Muscle of leg (tissue), 11 donors: ENCODE data around the gene WWOX. TPM values are rescaled to one million over a fixed set of nuclear protein-coding genes. Genes with fewer than 3 reads are reported as not detected.

Experiments
- DNase-seq: peaks from one replicate; pipeline ENCODE4 v3.0.0; 2013
- H3K27ac ChIP-seq: one replicate; pipeline ENCODE4 v1.5.1; 2013; ENCODE audit warnings: mild to moderate bottlenecking, low read length, control low read depth
- H3K27me3 ChIP-seq: one replicate; pipeline ENCODE4 v1.6.1; 2013; ENCODE audit warnings: low read length; ENCODE audit not compliant: control insufficient read depth, insufficient read depth
- H3K36me3 ChIP-seq: one replicate; pipeline ENCODE4 v1.6.1; 2013; ENCODE audit warnings: low read length; ENCODE audit not compliant: control insufficient read depth, insufficient read depth
- H3K4me1 ChIP-seq: one replicate; pipeline ENCODE4 v1.6.1; 2013; ENCODE audit warnings: low read length; ENCODE audit not compliant: control insufficient read depth, insufficient read depth
- H3K4me3 ChIP-seq: one replicate; pipeline ENCODE4 v1.5.1; 2013; ENCODE audit warnings: low read length, control low read depth
- H3K9me3 ChIP-seq: replicated peaks from 2 replicates; pipeline ENCODE4 v1.6.1; 2013; ENCODE audit warnings: low read depth, low read length; ENCODE audit not compliant: control insufficient read depth
- WGBS: methylation state at CpG from one replicate; pipeline ENCODE4 v1.1.5; 2013; ENCODE audit warnings: missing lambda C conversion rate; ENCODE audit not compliant: insufficient coverage; 5-methylcytosine and 5-hydroxymethylcytosine counted together
- polyA plus RNA-seq, 8 donors: library from polyadenylated mRNA; unstranded; fragments of 120-200 nt; gene quantifications; one replicate each; pipeline versions ENCODE4 v1.2.1 to v1.2.3, GENCODE V29; 2013; ENCODE audit warnings: inconsistent platforms in 1 of 8, low replicate concordance in 1 of 8; ENCODE audit not compliant: insufficient read length in 8 of 8, insufficient read depth in 1 of 8
- total RNA-seq: library from RNA; stranded (reverse); fragments of 120-200 nt; gene quantifications from one replicate; pipeline ENCODE4 v1.2.4, GENCODE V29; 2013

WWOX gene
- total and polyA plus RNA-seq, 9 donors, result 8.1 to 15.8 (median 12.2) TPM

GRCh38 chr16:78161023-78161729 is 61.7 kb downstream of the WWOX start:
- WGBS, result 100% methylated on average over 1 of the region's 5 CpGs
- no peak for DNase-seq
- no peak overlapping the region for H3K27ac ChIP-seq

GRCh38 chr16:78163772-78164670 is 64.6 kb downstream of the WWOX start:
- DNase-seq, result no peak
- 100% methylated on average over 2 of the region's 12 CpGs for WGBS
- H3K27ac ChIP-seq, result no peak overlapping the region
- H3K9me3 ChIP-seq, result peaks cover 4% of the 10 kb centered on the region
- H3K36me3 ChIP-seq, result no peaks in the 10 kb centered on the region
- H3K4me3 ChIP-seq, result no peak overlapping the region
- no peaks in the 10 kb centered on the region for H3K4me1 ChIP-seq
- H3K27me3 ChIP-seq, result no peaks in the 10 kb centered on the region

More at GRCh38 chr16:78161023-78161729, 61.7 kb downstream of the WWOX start:
- no peak overlapping the region for H3K4me3 ChIP-seq
- H3K27me3 ChIP-seq, result no peaks in the 10 kb centered on the region
- peaks cover 4% of the 10 kb centered on the region for H3K9me3 ChIP-seq
- H3K36me3 ChIP-seq, result no peaks in the 10 kb centered on the region
- no peaks in the 10 kb centered on the region for H3K4me1 ChIP-seq

GRCh38 chr16:78170494-78170933 is 71.1 kb downstream of the WWOX start:
- Histone ChIP-seq H3K9me3 (peaks cover 6% of the 10 kb centered on the region), H3K36me3 (no peaks in the 10 kb centered on the region), H3K27ac (no peak overlapping the region), H3K27me3 (no peaks in the 10 kb centered on the region), H3K4me3 (no peak overlapping the region), H3K4me1 (no peaks in the 10 kb centered on the region)
- WGBS, result 63% methylated on average over 2 of the region's 2 CpGs
- no peak for DNase-seq

- WGBS, result 100% methylated on average over 2 of the region's 3 CpGs
- H3K4me3 ChIP-seq, result no peak overlapping the region
- peaks cover 6% of the 10 kb centered on the region for H3K9me3 ChIP-seq
- DNase-seq, result no peak
- H3K27me3 ChIP-seq, result no peaks in the 10 kb centered on the region
- H3K4me1 ChIP-seq, result no peaks in the 10 kb centered on the region
- H3K36me3 ChIP-seq, result no peaks in the 10 kb centered on the region
- H3K27ac ChIP-seq, result no peak overlapping the region
Measured at GRCh38 chr16:78175287-78175686, 75.8 kb downstream of the WWOX start.

- no peaks in the 10 kb centered on the region for H3K27me3 ChIP-seq
- no peak overlapping the region for H3K27ac ChIP-seq
- H3K4me3 ChIP-seq, result no peak overlapping the region
- H3K36me3 ChIP-seq, result no peaks in the 10 kb centered on the region
- no CpG with 5 or more reads among the region's 5 CpGs for whole genome bisulfite sequencing
- peaks cover 6% of the 10 kb centered on the region for H3K9me3 ChIP-seq
- DNase-seq, result no peak
- no peaks in the 10 kb centered on the region for H3K4me1 ChIP-seq
Measured at GRCh38 chr16:78176435-78176834, 77.0 kb downstream of the WWOX start.

GRCh38 chr16:78177218-78177617 is 77.8 kb downstream of the WWOX start:
- 85% methylated on average over 4 of the region's 5 CpGs for WGBS
- DNase-seq, result no peak
- Histone ChIP-seq H3K9me3 (peaks cover 6% of the 10 kb centered on the region), H3K36me3 (no peaks in the 10 kb centered on the region), H3K27ac (no peak overlapping the region), H3K27me3 (no peaks in the 10 kb centered on the region), H3K4me1 (no peaks in the 10 kb centered on the region), H3K4me3 (no peak overlapping the region)

GRCh38 chr16:78177987-78178386 is 78.5 kb downstream of the WWOX start:
- Histone ChIP-seq H3K4me1 (no peaks in the 10 kb centered on the region), H3K27me3 (no peaks in the 10 kb centered on the region), H3K4me3 (no peak overlapping the region), H3K9me3 (peaks cover 6% of the 10 kb centered on the region), H3K27ac (no peak overlapping the region), H3K36me3 (no peaks in the 10 kb centered on the region)
- WGBS, result 28% methylated on average over 2 of the region's 3 CpGs
- no peak for DNase-seq

- H3K4me1 ChIP-seq, result no peaks in the 10 kb centered on the region
- DNase-seq, result no peak
- H3K27me3 ChIP-seq, result no peaks in the 10 kb centered on the region
- H3K36me3 ChIP-seq, result no peaks in the 10 kb centered on the region
- H3K9me3 ChIP-seq, result peaks cover 6% of the 10 kb centered on the region
- no peak overlapping the region for H3K27ac ChIP-seq
- 84% methylated on average over 4 of the region's 4 CpGs for WGBS
- H3K4me3 ChIP-seq, result no peak overlapping the region
Measured at GRCh38 chr16:78179666-78180065, 80.2 kb downstream of the WWOX start.

- no peaks in the 10 kb centered on the region for H3K36me3 ChIP-seq
- no peak overlapping the region for H3K27ac ChIP-seq
- H3K27me3 ChIP-seq, result no peaks in the 10 kb centered on the region
- H3K4me3 ChIP-seq, result no peak overlapping the region
- H3K9me3 ChIP-seq, result peaks cover 2% of the 10 kb centered on the region
- H3K4me1 ChIP-seq, result no peaks in the 10 kb centered on the region
- no peak for DNase-seq
- WGBS, result 85% methylated on average over 4 of the region's 4 CpGs
Measured at GRCh38 chr16:78180349-78180748, 80.9 kb downstream of the WWOX start.

- no peaks in the 10 kb centered on the region for H3K27me3 ChIP-seq
- H3K4me1 ChIP-seq, result no peaks in the 10 kb centered on the region
- H3K27ac ChIP-seq, result no peak overlapping the region
- H3K9me3 ChIP-seq, result no peaks in the 10 kb centered on the region
- no peaks in the 10 kb centered on the region for H3K36me3 ChIP-seq
- H3K4me3 ChIP-seq, result no peak overlapping the region
- 86% methylated on average over 4 of the region's 15 CpGs for WGBS
- DNase-seq, result peak; percentile 37
Measured at GRCh38 chr16:78183437-78184237, 84.2 kb downstream of the WWOX start.
